ENCODE results near the gene RGS6.

The RGS6 gene

GRCh38 chr14:72311116-72311515 is 378.9 kb downstream of the RGS6 start:
- no peak for DNase-seq (ENCODE audit: low read depth in 3 of 3)

GRCh38 chr14:72311516-72311915 is 379.3 kb downstream of the RGS6 start:
- DNase-seq (ENCODE audit: low read depth in 3 of 3), result no peak

GRCh38 chr14:72314808-72315435 is 382.7 kb downstream of the RGS6 start:
- no peak for DNase-seq (ENCODE audit: low read depth in 3 of 3)

DNA sequence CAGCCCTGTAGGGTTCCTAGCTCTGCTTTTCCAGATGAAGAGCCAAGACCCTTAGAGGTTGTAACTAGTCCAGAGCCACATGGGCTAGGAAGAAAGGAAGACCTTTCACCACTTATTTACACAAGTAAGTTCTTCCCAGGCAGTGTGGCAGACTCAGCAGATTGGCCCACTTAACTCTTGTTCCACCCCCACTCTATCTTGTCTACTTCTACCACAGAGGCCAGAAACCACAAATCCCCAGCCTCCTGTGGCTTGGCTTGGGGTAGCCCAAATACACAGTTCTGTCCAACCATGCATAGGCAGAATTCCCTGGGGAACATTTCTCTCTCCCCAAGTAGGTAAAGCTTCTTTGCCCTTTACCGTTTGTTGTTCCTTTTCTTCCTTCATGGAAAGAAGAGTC is 383.5 kb downstream of the RGS6 start:
- no peak for DNase-seq (ENCODE audit: low read depth in 3 of 3)

DNA sequence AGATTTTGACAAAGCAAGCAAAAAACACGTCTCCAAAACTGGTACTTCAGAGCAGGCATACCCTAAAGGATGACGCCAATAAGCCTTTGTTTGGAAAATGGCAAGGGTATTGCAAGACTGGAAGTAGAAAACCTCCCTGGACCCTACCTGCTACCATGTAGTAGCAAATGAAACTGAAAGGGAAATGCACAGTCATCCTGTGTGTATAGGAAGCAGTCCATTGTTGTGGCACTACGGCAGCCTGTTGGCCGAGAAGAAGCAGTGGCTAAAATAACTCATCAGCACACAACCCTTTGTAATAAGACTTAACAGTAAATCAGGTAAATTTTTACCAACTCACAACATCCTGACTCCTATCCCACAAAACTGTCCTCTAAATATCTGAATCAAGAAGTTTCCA is 386.4 kb downstream of the RGS6 start:
- DNase-seq (ENCODE audit: low read depth in 3 of 3), result no peak

DNA sequence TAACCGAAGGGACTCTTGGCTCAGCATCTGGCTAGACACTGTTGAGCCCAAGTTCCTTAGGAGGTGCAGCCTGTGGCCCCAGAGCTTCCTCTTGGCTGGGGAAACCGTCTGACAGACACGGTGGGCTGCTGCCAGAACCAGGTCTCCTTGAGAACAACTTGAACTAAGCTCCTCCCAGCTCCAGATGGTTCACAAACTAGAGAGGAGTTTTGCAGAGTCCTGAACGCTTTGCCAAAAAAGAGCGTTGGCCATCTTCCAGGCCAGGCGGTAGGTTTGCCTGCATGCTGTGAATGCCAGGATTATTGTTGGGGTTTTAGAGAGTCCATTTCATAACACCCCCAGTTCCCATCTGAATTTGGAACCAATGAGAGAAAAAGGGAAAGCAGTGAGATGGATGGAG is 399.8 kb downstream of the RGS6 start:
- no peak for DNase-seq (ENCODE audit: low read depth in 3 of 3)

DNA sequence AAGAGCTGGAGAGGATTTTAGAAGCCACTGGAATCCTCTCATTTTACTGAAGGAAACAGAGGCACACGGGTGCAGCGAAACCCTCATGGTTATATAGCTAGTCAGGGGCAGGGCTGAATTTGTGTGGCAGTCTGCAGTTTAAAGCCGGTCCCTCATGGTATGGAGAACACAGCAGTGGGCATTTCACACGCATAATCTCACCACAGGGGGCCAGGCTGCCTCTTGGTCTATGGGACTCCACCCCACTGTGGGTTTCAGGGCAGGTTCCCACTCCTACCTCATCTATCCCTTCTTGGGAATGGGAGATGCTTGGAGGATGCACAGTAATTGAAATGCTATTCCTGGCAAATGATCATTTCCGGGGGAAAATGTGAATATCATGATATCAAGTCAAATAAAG is 400.6 kb downstream of the RGS6 start:
- DNase-seq (ENCODE audit: low read depth in 3 of 3), result no peak

GRCh38 chr14:72333357-72333756 is 401.1 kb downstream of the RGS6 start:
- no peak for DNase-seq (ENCODE audit: low read depth in 3 of 3)

- no peak for DNase-seq (ENCODE audit: low read depth in 3 of 3)
Measured at GRCh38 chr14:72336311-72336980, 404.2 kb downstream of the RGS6 start.

DNA sequence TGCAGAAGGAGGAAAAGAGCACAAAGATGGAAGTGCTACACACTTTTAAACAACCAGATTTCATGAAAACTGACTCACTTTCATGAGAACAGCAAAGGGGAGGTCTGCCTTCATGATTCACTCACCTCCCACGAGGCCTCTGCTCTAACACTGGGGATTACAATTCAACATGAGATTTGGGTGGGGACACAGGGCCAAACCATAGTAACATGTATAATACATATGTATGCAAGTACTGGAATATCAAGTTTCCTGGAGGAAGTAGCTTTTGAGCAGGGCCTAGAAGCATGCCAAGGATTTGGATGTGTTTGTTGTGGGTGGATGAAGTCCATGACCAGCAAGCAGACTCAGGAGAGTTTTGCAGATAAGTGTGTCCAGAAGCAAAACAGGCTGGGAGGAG is 409.0 kb downstream of the RGS6 start:
- DNase-seq (ENCODE audit: low read depth in 3 of 3), result no peak

GRCh38 chr14:72341686-72342085 is 409.5 kb downstream of the RGS6 start:
- DNase-seq (ENCODE audit: low read depth in 3 of 3), result no peak

DNA sequence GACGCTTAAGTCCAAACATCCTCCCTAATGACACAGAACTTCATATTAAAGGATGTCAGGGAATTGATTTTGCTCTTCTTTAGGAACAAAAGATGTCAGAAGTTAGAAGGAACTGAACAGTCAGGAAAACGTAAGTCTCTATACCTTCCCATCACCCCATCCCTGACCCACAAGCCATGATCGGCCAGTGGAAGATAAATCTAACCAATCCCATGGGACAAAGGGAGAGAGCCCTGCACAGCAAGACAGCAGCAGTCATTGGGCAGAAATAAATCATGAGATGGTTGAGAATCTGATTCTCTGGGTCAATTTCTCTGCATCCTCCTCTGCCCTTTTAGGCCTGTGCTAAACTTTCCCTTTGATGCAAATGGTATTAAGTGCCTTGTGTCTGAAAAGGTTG is 414.9 kb downstream of the RGS6 start:
- no peak for DNase-seq (ENCODE audit: low read depth in 3 of 3)

DNA sequence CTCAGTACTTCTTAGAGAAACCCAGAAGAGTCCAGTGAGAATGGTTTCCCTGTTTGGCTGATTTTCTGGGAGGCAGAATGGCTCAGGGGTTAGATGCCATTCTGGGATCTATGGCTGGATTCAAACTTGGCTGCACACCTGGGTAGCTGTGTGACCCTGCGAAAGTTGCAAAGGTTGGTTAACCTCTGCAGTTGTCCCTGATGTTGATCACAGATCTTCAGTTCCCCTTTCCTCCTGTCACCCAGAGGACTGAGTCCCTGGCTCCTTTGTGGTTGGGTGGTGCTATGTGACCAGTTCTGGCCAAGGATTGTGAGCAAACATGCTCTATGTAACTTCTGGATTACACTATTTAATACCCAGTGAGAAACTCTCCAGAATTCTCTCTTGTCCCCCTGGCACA is 418.0 kb downstream of the RGS6 start:
- no peak for DNase-seq (ENCODE audit: low read depth in 3 of 3)

GRCh38 chr14:72352012-72352411 is 419.8 kb downstream of the RGS6 start:
- DNase-seq (ENCODE audit: low read depth in 3 of 3), result no peak

GRCh38 chr14:72366619-72367018 is 434.4 kb downstream of the RGS6 start:
- no peak for DNase-seq (ENCODE audit: low read depth in 3 of 3)

GRCh38 chr14:72369106-72369505 is 436.9 kb downstream of the RGS6 start:
- DNase-seq (ENCODE audit: low read depth in 3 of 3), result no peak

DNA sequence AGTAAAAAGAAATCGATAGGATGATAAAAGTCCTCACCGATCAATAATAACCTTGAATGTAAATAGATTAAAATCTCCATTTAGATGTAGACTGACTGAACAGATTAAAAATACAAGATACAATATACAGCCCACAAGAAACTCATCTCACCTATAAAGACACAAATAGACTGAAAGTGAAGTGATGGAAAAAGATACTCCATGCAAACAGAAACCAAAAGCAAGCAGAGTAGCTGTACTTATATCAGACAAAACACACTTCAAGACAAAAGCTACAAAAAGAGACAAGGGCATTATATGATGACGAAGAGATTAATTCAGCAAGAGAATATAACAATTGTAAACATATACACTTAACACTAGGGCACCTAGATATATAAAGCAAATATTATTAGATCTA is 444.8 kb downstream of the RGS6 start:
- DNase-seq (ENCODE audit: low read depth in 3 of 3), result no peak

DNA sequence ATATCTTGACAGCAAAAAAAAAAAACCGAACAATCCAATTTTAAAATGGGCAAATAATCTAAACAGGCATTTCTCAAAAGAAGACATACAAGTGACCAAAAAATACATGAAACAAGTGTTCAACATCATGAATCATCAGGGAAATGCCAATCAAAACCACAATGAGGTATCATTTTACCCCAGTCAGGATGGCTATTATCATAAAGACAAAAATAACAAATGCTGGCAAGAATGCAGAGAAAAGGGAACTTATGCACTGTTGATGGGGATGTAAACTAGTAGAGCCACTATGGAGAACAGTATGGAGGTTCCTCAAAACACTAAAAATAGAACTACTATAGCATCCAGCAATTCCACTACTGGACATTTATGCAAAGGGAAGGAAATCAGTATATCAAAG is 448.2 kb downstream of the RGS6 start:
- DNase-seq (ENCODE audit: low read depth in 3 of 3), result no peak

DNA sequence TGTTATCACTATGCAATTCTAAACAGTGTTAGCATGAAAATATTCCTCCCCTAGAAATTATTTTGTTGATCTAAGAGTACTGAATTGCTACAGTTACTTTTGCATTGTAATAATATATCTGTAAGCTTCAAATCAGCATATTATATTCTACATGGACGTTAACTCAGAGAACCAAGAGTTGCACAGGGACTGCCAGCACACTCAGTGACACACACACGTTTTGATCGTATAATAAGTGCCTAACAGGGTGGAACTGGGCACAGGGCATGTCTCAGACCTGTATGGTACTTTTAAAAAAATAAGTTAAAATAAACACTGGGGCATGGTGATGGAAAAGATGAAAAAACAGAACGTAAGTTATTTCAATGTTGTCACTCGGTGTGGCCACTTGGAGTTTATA is 451.6 kb downstream of the RGS6 start:
- no peak for DNase-seq (ENCODE audit: low read depth in 3 of 3)

GRCh38 chr14:72387726-72388125 is 455.5 kb downstream of the RGS6 start:
- no peak for DNase-seq (ENCODE audit: low read depth in 3 of 3)

DNA sequence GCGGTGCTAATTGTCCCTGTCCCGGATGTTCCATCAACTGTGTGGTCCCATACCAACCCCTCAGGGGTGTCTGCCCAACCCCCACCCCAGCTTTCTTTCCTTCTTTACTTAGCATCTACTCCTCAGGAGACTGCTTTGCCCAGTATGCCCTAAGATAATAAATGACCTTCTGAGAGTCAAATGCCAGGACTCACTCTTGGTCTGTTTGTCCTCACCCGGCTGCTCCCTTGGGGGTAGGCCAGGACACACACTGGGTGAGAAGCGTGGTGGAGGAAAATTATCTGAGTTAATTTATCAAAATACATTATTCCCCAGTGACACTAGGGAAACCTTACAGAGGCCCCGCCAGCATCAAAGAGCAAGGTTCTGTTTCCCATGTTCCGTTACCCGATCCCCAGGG is 457.0 kb downstream of the RGS6 start:
- no peak for DNase-seq (ENCODE audit: low read depth in 3 of 3)

GRCh38 chr14:72401101-72401625 is 468.9 kb downstream of the RGS6 start:
- no peak for DNase-seq (ENCODE audit: low read depth in 3 of 3)

DNA sequence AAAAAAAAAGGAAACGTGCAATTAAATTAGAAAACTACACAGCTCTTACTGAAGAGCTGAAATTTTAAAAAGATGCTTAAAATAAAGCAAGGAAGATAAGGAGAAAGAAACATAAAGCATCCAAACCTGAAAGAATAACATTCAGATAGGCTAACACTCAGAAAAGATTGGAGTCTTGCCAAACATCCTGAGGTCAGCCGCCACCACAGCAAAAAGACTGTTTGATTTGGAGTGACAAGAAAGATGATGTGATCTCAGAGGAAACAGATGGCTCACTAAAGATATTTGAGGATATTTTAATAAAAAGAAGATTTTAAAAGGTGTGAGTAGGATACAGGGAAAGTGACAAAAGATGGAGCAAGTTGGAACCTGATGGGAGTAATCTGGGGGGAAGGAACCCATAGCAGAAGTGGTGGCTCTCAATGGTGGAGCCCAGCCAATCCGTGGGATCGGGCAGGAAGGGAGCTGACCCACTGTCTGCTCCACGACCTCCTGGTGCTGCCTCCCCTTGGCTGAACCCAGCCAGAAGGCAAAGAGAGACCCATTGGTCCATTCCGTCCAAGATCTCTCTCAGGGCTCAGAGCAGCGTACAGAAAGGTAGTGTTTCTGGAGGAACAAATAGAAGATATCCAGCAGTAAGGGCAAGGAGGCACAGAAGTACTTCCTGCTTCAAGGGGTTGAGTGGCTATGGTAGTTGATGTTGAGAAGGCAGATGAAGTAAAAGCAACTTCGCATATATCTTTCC is 469.6 kb downstream of the RGS6 start:
- no peak for DNase-seq (ENCODE audit: low read depth in 3 of 3)
